ENCODE measurements around the gene SHC3.

Gene SHC3

GRCh38 chr9:89078860-89079259 is 99.8 kb downstream of the SHC3 start:
- H3K27ac ChIP-seq (ENCODE audit: low read length), result no peak overlapping the region
- H3K9me3 ChIP-seq (ENCODE audit: insufficient read depth, low read length, severe bottlenecking), result no peaks in the 10 kb centered on the region
- H3K4me3 ChIP-seq (ENCODE audit: low read depth in 1 of 2, low read length in 2 of 2), result no peak overlapping the region
- no peaks in the 10 kb centered on the region for H3K4me1 ChIP-seq (ENCODE audit: insufficient read depth, low read length)
- no peaks in the 10 kb centered on the region for H3K79me2 ChIP-seq (ENCODE audit: insufficient read depth, low read length)
- H4K20me1 ChIP-seq (ENCODE audit: insufficient read depth, low read length), result no peaks in the 10 kb centered on the region
- no peak overlapping the region for H3K4me2 ChIP-seq (ENCODE audit: insufficient read depth, low read length)
- H2AFZ ChIP-seq (ENCODE audit: low read depth, low read length), result no peak overlapping the region
- no peaks in the 10 kb centered on the region for H3K36me3 ChIP-seq (ENCODE audit: insufficient read depth, low read length)
- H3K27me3 ChIP-seq (ENCODE audit: insufficient read depth, low read length, poor library complexity), result no peaks in the 10 kb centered on the region
- ATAC-seq (ENCODE audit: insufficient read depth, low read depth) (no peak), DNase-seq (no peak)
- H3K9ac ChIP-seq (ENCODE audit: low read depth, low read length), result no peak overlapping the region
- TF ChIP-seq CTCF (IDR thresholded peaks at IDR 0.05; ENCODE audit: borderline replicate concordance, extremely low read depth, low read length, poor library complexity, severe bottlenecking) (no peak), EZH2 (IDR thresholded peaks at IDR 0.05; ENCODE audit: borderline replicate concordance, low read depth, low read length, severe bottlenecking) (no peak)

GRCh38 chr9:89078421-89078820 is 100.2 kb downstream of the SHC3 start:
- H3K4me2 ChIP-seq (ENCODE audit: insufficient read depth, low read length), result no peak overlapping the region
- no peaks in the 10 kb centered on the region for H3K9me3 ChIP-seq (ENCODE audit: insufficient read depth, low read length, severe bottlenecking)
- no peaks in the 10 kb centered on the region for H3K4me1 ChIP-seq (ENCODE audit: insufficient read depth, low read length)
- no peak overlapping the region for H3K9ac ChIP-seq (ENCODE audit: low read depth, low read length)
- ATAC-seq (ENCODE audit: insufficient read depth, low read depth), result no peak
- H3K27ac ChIP-seq (ENCODE audit: low read length), result no peak overlapping the region
- H3K27me3 ChIP-seq (ENCODE audit: insufficient read depth, low read length, poor library complexity), result no peaks in the 10 kb centered on the region
- no peaks in the 10 kb centered on the region for H4K20me1 ChIP-seq (ENCODE audit: insufficient read depth, low read length)
- no peak overlapping the region for H3K4me3 ChIP-seq (ENCODE audit: low read depth in 1 of 2, low read length in 2 of 2)
- TF ChIP-seq EZH2 (IDR thresholded peaks at IDR 0.05; ENCODE audit: borderline replicate concordance, low read depth, low read length, severe bottlenecking), result no peak
- TF ChIP-seq CTCF (IDR thresholded peaks at IDR 0.05; ENCODE audit: borderline replicate concordance, extremely low read depth, low read length, poor library complexity, severe bottlenecking), result no peak
- H3K79me2 ChIP-seq (ENCODE audit: insufficient read depth, low read length), result no peaks in the 10 kb centered on the region
- no peak for DNase-seq
- H3K36me3 ChIP-seq (ENCODE audit: insufficient read depth, low read length), result no peaks in the 10 kb centered on the region
- H2AFZ ChIP-seq (ENCODE audit: low read depth, low read length), result no peak overlapping the region

- Histone ChIP-seq H2AFZ (ENCODE audit: low read depth, low read length) (no peak overlapping the region), H3K4me1 (ENCODE audit: insufficient read depth, low read length) (no peaks in the 10 kb centered on the region), H4K20me1 (ENCODE audit: insufficient read depth, low read length) (no peaks in the 10 kb centered on the region), H3K79me2 (ENCODE audit: insufficient read depth, low read length) (no peaks in the 10 kb centered on the region), H3K9me3 (ENCODE audit: insufficient read depth, low read length, severe bottlenecking) (no peaks in the 10 kb centered on the region), H3K4me2 (ENCODE audit: insufficient read depth, low read length) (no peak overlapping the region), H3K27ac (ENCODE audit: low read length) (no peak overlapping the region), H3K27me3 (ENCODE audit: insufficient read depth, low read length, poor library complexity) (no peaks in the 10 kb centered on the region), H3K9ac (ENCODE audit: low read depth, low read length) (no peak overlapping the region), H3K36me3 (ENCODE audit: insufficient read depth, low read length) (no peaks in the 10 kb centered on the region), H3K4me3 (ENCODE audit: low read depth in 1 of 2, low read length in 2 of 2) (no peak overlapping the region)
- no peak for TF ChIP-seq EZH2 (IDR thresholded peaks at IDR 0.05; ENCODE audit: borderline replicate concordance, low read depth, low read length, severe bottlenecking)
- no peak for TF ChIP-seq CTCF (IDR thresholded peaks at IDR 0.05; ENCODE audit: borderline replicate concordance, extremely low read depth, low read length, poor library complexity, severe bottlenecking)
- DNase-seq (no peak), ATAC-seq (ENCODE audit: insufficient read depth, low read depth) (no peak)
Observed at GRCh38 chr9:89077519-89077918, 101.1 kb downstream of the SHC3 start.

- ATAC-seq (ENCODE audit: insufficient read depth, low read depth) (no peak), DNase-seq (no peak)
- Histone ChIP-seq H4K20me1 (ENCODE audit: insufficient read depth, low read length) (no peaks in the 10 kb centered on the region), H3K9me3 (ENCODE audit: insufficient read depth, low read length, severe bottlenecking) (no peaks in the 10 kb centered on the region), H3K4me1 (ENCODE audit: insufficient read depth, low read length) (no peaks in the 10 kb centered on the region), H3K4me3 (ENCODE audit: low read depth in 1 of 2, low read length in 2 of 2) (no peak overlapping the region), H3K36me3 (ENCODE audit: insufficient read depth, low read length) (0 out of 2 replicates have a peak, but pooled peaks cover 2% of the 10 kb centered on the region), H2AFZ (ENCODE audit: low read depth, low read length) (no peak overlapping the region), H3K9ac (ENCODE audit: low read depth, low read length) (no peak overlapping the region), H3K27ac (ENCODE audit: low read length) (no peak overlapping the region), H3K4me2 (ENCODE audit: insufficient read depth, low read length) (no peak overlapping the region), H3K27me3 (ENCODE audit: insufficient read depth, low read length, poor library complexity) (no peaks in the 10 kb centered on the region), H3K79me2 (ENCODE audit: insufficient read depth, low read length) (no peaks in the 10 kb centered on the region)
- TF ChIP-seq EZH2 (IDR thresholded peaks at IDR 0.05; ENCODE audit: borderline replicate concordance, low read depth, low read length, severe bottlenecking) (no peak), CTCF (IDR thresholded peaks at IDR 0.05; ENCODE audit: borderline replicate concordance, extremely low read depth, low read length, poor library complexity, severe bottlenecking) (no peak)
Observed at GRCh38 chr9:89073397-89073796, 105.2 kb downstream of the SHC3 start.

Measured in DND-41 (cell line).